GM12878 (cell line): ENCODE data around the gene DLEC1.

Source experiments
- CTCF ChIP-seq, 3 experiments: IDR thresholded peaks in 2 of 3; conservative IDR thresholded peaks in 1 of 3; 2 replicates each; pipeline ENCODE4 v1.5.1; 2011; ENCODE audit warnings: low read depth in 3 of 3, low read length in 3 of 3, mild to moderate bottlenecking in 3 of 3, control low read depth in 2 of 3, moderate library complexity in 2 of 3, inconsistent platforms in 1 of 3, mixed read lengths in 1 of 3; ENCODE audit not compliant: control insufficient read depth in 2 of 3, insufficient read depth in 1 of 3; ENCODE audit errors: extremely low read depth in 1 of 3
- MYB ChIP-seq: fragments of 150-350 bp; IDR thresholded peaks from 2 replicates; pipeline ENCODE4 v1.6.1; 2014; ENCODE audit warnings: mild to moderate bottlenecking, low read depth, low read length, borderline replicate concordance
- RAD21 ChIP-seq: IDR thresholded peaks from 2 replicates; pipeline ENCODE4 v1.6.1; 2011; ENCODE audit warnings: mild to moderate bottlenecking, low read depth, low read length, moderate library complexity; ENCODE audit not compliant: insufficient read depth

DNA sequence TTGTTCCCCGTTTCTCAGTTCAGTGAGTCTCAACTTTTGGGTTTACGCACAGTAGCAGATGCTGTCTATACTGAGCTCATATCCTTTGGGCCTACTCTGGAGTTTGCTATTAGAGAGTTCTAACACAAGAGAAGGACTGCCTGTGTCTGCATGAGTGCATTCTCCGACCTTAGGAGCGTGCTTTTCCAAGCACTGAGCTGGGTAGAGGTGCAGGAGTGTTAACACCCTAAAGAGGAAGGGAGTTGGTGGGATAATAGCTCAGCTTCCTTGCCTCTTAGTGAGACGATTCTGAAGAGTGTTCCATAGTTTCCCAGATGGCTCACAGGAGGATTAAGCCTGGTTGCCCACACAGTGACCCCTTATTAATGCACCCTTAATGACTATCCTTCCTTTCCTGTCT, 119.5 kb downstream of the DLEC1 start:
- no peak for TF ChIP-seq CTCF (IDR thresholded peaks at IDR 0.05 in 2 of 3, conservative IDR thresholded peaks at IDR 0.05 in 1 of 3; ENCODE audit: control insufficient read depth in 2 of 3, extremely low read depth in 1 of 3, insufficient read depth in 1 of 3, low read depth in 3 of 3, low read length in 3 of 3)
- no peak for TF ChIP-seq RAD21
- TF ChIP-seq MYB: no peak
